ENCODE data around the gene ERH. TPM values are rescaled to one million over a fixed set of nuclear protein-coding genes. Genes with fewer than 3 reads are reported as not detected.

The ERH gene
- total and polyA plus RNA-seq, 10 of the 15 experiments (the other 5 are each of a cell fraction or from before 2014, with no cell fraction given): 255 to 852 (median 382) TPM

DNA sequence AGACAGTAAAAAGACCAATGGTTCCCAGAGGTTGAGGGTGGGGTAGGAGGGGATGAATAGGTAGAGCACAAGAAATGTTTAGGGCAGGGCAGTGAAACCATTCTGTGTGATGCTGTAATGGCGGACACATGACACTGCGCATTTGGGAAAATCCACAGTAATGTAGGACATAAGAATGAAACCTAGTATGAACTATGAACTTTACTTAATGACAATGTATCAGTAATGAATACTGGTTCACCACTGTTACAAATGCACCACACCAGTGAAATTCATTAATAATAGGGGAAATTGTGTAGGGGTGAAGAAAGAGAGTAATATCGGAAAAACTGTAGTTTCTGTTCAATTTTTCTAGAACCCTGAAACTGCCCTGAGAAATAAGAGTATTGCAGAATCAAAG, 5.6 kb downstream of the ERH start:
- Histone ChIP-seq H3K79me2 (ENCODE audit: control insufficient read depth, insufficient read depth, low read length) (peaks cover 92% of the 10 kb centered on the region), H3K27ac (ENCODE audit: control insufficient read depth, insufficient read depth) (peak overlapping the region; percentile 65), H3K9me3 (replicated peaks; ENCODE audit: control insufficient read depth, insufficient read depth, low read length) (no peaks in the 10 kb centered on the region), H3K36me3 (ENCODE audit: control insufficient read depth in 2 of 2, insufficient read depth in 2 of 2, low read length in 1 of 2) (peaks cover 8 to 52% of the 10 kb centered on the region in 2 experiments), H3K9ac (ENCODE audit: control insufficient read depth, insufficient read depth, low read length) (no peak overlapping the region), H3K4me1 (ENCODE audit: control insufficient read depth, insufficient read depth, low read length) (peaks cover 29% of the 10 kb centered on the region), H2AFZ (ENCODE audit: control insufficient read depth, low read depth, low read length) (no peak overlapping the region), H4K20me1 (ENCODE audit: control insufficient read depth, insufficient read depth) (no peaks in the 10 kb centered on the region), H3K4me3 (peak overlapping the region; percentile 63; the same call in 1 of the 2 replicates), H3K27me3 (replicated peaks in 1 of 2; ENCODE audit: control insufficient read depth in 2 of 2, insufficient read depth in 2 of 2, low read length in 1 of 2) (no peaks in the 10 kb centered on the region), H3K4me2 (ENCODE audit: control insufficient read depth, insufficient read depth) (peak overlapping the region; percentile 81)
- in situ Hi-C loops (cut with MboI): no loop called here
- peak; percentile 72 for ATAC-seq
- RAD21 ChIA-PET (ENCODE audit: unreplicated experiment): interaction anchor here (0.7 to 11.7 kb wide), 5 partner anchors 9 to 130 kb away, joined by 3 to 143 read pairs (median 4); no protein-coding TSS in a partner anchor
- CTCF ChIA-PET: interaction anchor here (0.7 to 1.9 kb wide), 5 partner anchors 41 to 150 kb away, joined by 3 to 6 read pairs (median 4); no protein-coding TSS in a partner anchor
- DNase-seq (ENCODE audit: low read depth, low spot score): peak; percentile 44
- no TSS peak for BruUV-seq (replicated peaks)
- WGBS (ENCODE audit: insufficient coverage, insufficient replicate concordance, low lambda C conversion rate, missing lambda C conversion rate): 28% methylated on average over 3 of the region's 3 CpGs
- intact Hi-C loops (cut with micrococcal nuclease; ENCODE audit: unreplicated experiment): loop anchor here (2.0 to 10.0 kb wide), 2 partner anchors 38 to 222 kb away; partner anchors contain the start of gene SUSD6
- SMC1A ChIA-PET (ENCODE audit: uncharacterized antibody, unreplicated experiment): interaction anchor here (0.7 to 3.3 kb wide), 10 partner anchors 8 to 100 kb away, joined by 3 to 21 read pairs (median 4); no protein-coding TSS in a partner anchor
- POLR2A ChIA-PET: interaction anchor here (0.6 to 2.1 kb wide), 5 partner anchors 10 to 41 kb away, joined by 3 to 10 read pairs (median 5); no protein-coding TSS in a partner anchor
- no peak for FAIRE-seq
- TF ChIP-seq CBFB (IDR thresholded peaks at IDR 0.05; ENCODE audit: low read depth): no peak
- TF ChIP-seq BCL11A (IDR thresholded peaks at IDR 0.05; ENCODE audit: low read depth, low read length): peak; percentile 20; the same call in 1 of the 2 replicates
- no peak for TF ChIP-seq TBL1XR1 (IDR thresholded peaks at IDR 0.05; ENCODE audit: low read depth, low read length)
- TF ChIP-seq NRF1 (conservative IDR thresholded peaks at IDR 0.05; ENCODE audit: low read depth, low read length): no peak
- no peak for TF ChIP-seq ZNF384 (IDR thresholded peaks at IDR 0.05; ENCODE audit: borderline replicate concordance, low read depth, low read length)
- TF ChIP-seq CEBPB (IDR thresholded peaks at IDR 0.05; ENCODE audit: borderline replicate concordance in 1 of 2, low read depth in 2 of 2, low read length in 2 of 2): no peak
- TF ChIP-seq PAX5 (IDR thresholded peaks at IDR 0.05; ENCODE audit: borderline replicate concordance, low read depth, low read length): no peak
- TF ChIP-seq, protein P1, sequence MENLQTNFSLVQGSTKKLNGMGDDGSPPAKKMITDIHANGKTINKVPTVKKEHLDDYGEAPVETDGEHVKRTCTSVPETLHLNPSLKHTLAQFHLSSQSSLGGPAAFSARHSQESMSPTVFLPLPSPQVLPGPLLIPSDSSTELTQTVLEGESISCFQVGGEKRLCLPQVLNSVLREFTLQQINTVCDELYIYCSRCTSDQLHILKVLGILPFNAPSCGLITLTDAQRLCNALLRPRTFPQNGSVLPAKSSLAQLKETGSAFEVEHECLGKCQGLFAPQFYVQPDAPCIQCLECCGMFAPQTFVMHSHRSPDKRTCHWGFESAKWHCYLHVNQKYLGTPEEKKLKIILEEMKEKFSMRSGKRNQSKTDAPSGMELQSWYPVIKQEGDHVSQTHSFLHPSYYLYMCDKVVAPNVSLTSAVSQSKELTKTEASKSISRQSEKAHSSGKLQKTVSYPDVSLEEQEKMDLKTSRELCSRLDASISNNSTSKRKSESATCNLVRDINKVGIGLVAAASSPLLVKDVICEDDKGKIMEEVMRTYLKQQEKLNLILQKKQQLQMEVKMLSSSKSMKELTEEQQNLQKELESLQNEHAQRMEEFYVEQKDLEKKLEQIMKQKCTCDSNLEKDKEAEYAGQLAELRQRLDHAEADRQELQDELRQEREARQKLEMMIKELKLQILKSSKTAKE (IDR thresholded peaks at IDR 0.05; ENCODE audit: low read depth, poor library complexity, severe bottlenecking): peak; percentile 25
- TF ChIP-seq IRF4 (IDR thresholded peaks at IDR 0.05; ENCODE audit: low read depth, low read length): no peak
- peak; percentile 81 for TF ChIP-seq YY1 (IDR thresholded peaks at IDR 0.05; ENCODE audit: low read depth, low read length)
- TF ChIP-seq SMAD1 (IDR thresholded peaks at IDR 0.05; ENCODE audit: low read depth, partially characterized antibody): peak; percentile 39
- TF ChIP-seq, protein P2, sequence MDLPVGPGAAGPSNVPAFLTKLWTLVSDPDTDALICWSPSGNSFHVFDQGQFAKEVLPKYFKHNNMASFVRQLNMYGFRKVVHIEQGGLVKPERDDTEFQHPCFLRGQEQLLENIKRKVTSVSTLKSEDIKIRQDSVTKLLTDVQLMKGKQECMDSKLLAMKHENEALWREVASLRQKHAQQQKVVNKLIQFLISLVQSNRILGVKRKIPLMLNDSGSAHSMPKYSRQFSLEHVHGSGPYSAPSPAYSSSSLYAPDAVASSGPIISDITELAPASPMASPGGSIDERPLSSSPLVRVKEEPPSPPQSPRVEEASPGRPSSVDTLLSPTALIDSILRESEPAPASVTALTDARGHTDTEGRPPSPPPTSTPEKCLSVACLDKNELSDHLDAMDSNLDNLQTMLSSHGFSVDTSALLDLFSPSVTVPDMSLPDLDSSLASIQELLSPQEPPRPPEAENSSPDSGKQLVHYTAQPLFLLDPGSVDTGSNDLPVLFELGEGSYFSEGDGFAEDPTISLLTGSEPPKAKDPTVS (IDR thresholded peaks at IDR 0.05; ENCODE audit: low read depth, low read length): no peak
- peak; percentile 45 for TF ChIP-seq JUNB (IDR thresholded peaks at IDR 0.05)
- TF ChIP-seq, protein P3, sequence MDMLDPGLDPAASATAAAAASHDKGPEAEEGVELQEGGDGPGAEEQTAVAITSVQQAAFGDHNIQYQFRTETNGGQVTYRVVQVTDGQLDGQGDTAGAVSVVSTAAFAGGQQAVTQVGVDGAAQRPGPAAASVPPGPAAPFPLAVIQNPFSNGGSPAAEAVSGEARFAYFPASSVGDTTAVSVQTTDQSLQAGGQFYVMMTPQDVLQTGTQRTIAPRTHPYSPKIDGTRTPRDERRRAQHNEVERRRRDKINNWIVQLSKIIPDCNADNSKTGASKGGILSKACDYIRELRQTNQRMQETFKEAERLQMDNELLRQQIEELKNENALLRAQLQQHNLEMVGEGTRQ (IDR thresholded peaks at IDR 0.05; ENCODE audit: borderline replicate concordance, low read depth, low read length): no peak
- no peak for TF ChIP-seq EED (IDR thresholded peaks at IDR 0.05; ENCODE audit: low read depth)
- peak; percentile 97 for TF ChIP-seq MTA2 (IDR thresholded peaks at IDR 0.05; ENCODE audit: low read depth)
- TF ChIP-seq TCF7 (IDR thresholded peaks at IDR 0.05; ENCODE audit: borderline replicate concordance): no peak
- TF ChIP-seq SMAD5 (IDR thresholded peaks at IDR 0.05; ENCODE audit: low read depth): no peak
